CD14-positive monocyte (primary cell): ENCODE measurements around the gene CYP39A1. TPM values are rescaled to one million over a fixed set of nuclear protein-coding genes. Genes with fewer than 3 reads are reported as not detected.
A peak's percentile ranks its signal among the peaks of the same experiment; 100 is the strongest.

ENCODE experiments used
- DNase-seq, 3 donors: peaks; one replicate each; pipeline ENCODE4 v3.0.0-alpha.2; 2011 to 2022
- H2AFZ ChIP-seq: 2 replicates; pipeline ENCODE4 v1.6.0; 2012; ENCODE audit warnings: mild to moderate bottlenecking, low read depth, low read length, inconsistent platforms; ENCODE audit not compliant: insufficient read depth, poor library complexity, severe bottlenecking
- H3K27ac ChIP-seq, 2 donors: 1 replicate in 1 of 2; 2 replicates in 1 of 2; pipeline ENCODE4 v1.5.1; 2012 to 2013; ENCODE audit warnings: low read length in 2 of 2, control low read depth in 1 of 2, inconsistent platforms in 1 of 2, low read depth in 1 of 2, mild to moderate bottlenecking in 1 of 2
- H3K27me3 ChIP-seq, 2 donors: one replicate each; pipeline versions ENCODE4 v1.6.0 to v1.6.1; 2011 to 2013; ENCODE audit warnings: low read length in 2 of 2; ENCODE audit not compliant: control insufficient read depth in 2 of 2, insufficient read depth in 2 of 2
- H3K36me3 ChIP-seq, 2 donors: replicated peaks in 1 of 2; 1 replicate in 1 of 2; 2 replicates in 1 of 2; pipeline versions ENCODE4 v1.5.1 to v1.6.1; 2012 to 2013; ENCODE audit warnings: low read length in 2 of 2, control low read depth in 1 of 2, inconsistent platforms in 1 of 2, mild to moderate bottlenecking in 1 of 2; ENCODE audit not compliant: insufficient read depth in 2 of 2, control insufficient read depth in 1 of 2
- H3K4me1 ChIP-seq, 2 donors: 1 replicate in 1 of 2; 2 replicates in 1 of 2; pipeline versions ENCODE4 v1.5.1 to v1.6.1; 2012 to 2013; ENCODE audit warnings: low read length in 2 of 2, control low read depth in 1 of 2, inconsistent platforms in 1 of 2, mild to moderate bottlenecking in 1 of 2, moderate library complexity in 1 of 2; ENCODE audit not compliant: insufficient read depth in 2 of 2, control insufficient read depth in 1 of 2
- H3K4me2 ChIP-seq: replicated peaks from 2 replicates; pipeline ENCODE3; 2012; ENCODE audit warnings: low read length, moderate library complexity, mild to moderate bottlenecking; ENCODE audit not compliant: poor library complexity, severe bottlenecking; ENCODE audit errors: extremely low read depth
- H3K4me3 ChIP-seq, 3 experiments: fragments of 200-600 bp in 1 of 3; sonication (generic) in 1 of 3; replicated peaks in 1 of 3; 1 replicate in 2 of 3; 2 replicates in 1 of 3; pipeline ENCODE4 v1.5.1; 2011 to 2013; ENCODE audit warnings: low read length in 3 of 3, mild to moderate bottlenecking in 3 of 3, control low read depth in 2 of 3, low read depth in 2 of 3, inconsistent platforms in 1 of 3, moderate library complexity in 1 of 3
- H3K79me2 ChIP-seq: 2 replicates; pipeline ENCODE4 v1.6.0; 2012; ENCODE audit warnings: mild to moderate bottlenecking, control low read depth, inconsistent platforms, low read length, moderate library complexity; ENCODE audit not compliant: insufficient read depth
- H3K9ac ChIP-seq: 2 replicates; pipeline ENCODE4 v1.6.0; 2017; ENCODE audit warnings: low read length, mild to moderate bottlenecking; ENCODE audit not compliant: insufficient read depth, poor library complexity, severe bottlenecking
- H3K9me3 ChIP-seq, 2 donors: replicated peaks in 1 of 2; 1 replicate in 1 of 2; 2 replicates in 1 of 2; pipeline versions ENCODE4 v1.5.1 to v1.6.1; 2012 to 2013; ENCODE audit warnings: low read length in 2 of 2, control low read depth in 1 of 2; ENCODE audit not compliant: control insufficient read depth in 1 of 2, insufficient read depth in 1 of 2
- H4K20me1 ChIP-seq: 2 replicates; pipeline ENCODE4 v1.6.0; 2012; ENCODE audit warnings: mild to moderate bottlenecking, low read length, control low read depth, moderate library complexity; ENCODE audit not compliant: insufficient read depth
- H3K27ac Mint-ChIP-seq, 7 donors: one replicate each; pipeline ENCODE4 v1.8.0; 2020; ENCODE audit warnings: mild to moderate bottlenecking in 7 of 7, mixed read lengths in 7 of 7, moderate library complexity in 6 of 7, inconsistent platforms in 2 of 7
- H3K27me3 Mint-ChIP-seq, 3 donors: one replicate each; pipeline ENCODE4 v1.8.0; 2021 to 2022; ENCODE audit warnings: low read depth in 3 of 3, mild to moderate bottlenecking in 3 of 3, mixed read lengths in 3 of 3, moderate library complexity in 3 of 3, inconsistent platforms in 1 of 3
- H3K36me3 Mint-ChIP-seq, 2 donors: one replicate each; pipeline ENCODE4 v1.8.0; 2020; ENCODE audit warnings: mixed read lengths in 2 of 2, inconsistent platforms in 1 of 2, mild to moderate bottlenecking in 1 of 2
- H3K4me1 Mint-ChIP-seq: one replicate; pipeline ENCODE4 v1.8.0; 2020; ENCODE audit warnings: mild to moderate bottlenecking, mixed read lengths
- H3K4me3 Mint-ChIP-seq, 2 donors: one replicate each; pipeline ENCODE4 v1.8.0; 2020; ENCODE audit warnings: mild to moderate bottlenecking in 2 of 2, mixed read lengths in 2 of 2, moderate library complexity in 1 of 2
- H3K9me3 Mint-ChIP-seq, 7 donors: one replicate each; pipeline ENCODE4 v1.8.0; 2020 to 2022; ENCODE audit warnings: mixed read lengths in 7 of 7, mild to moderate bottlenecking in 6 of 7, moderate library complexity in 6 of 7, inconsistent platforms in 2 of 7
- WGBS: methylation state at CpG from one replicate; pipeline ENCODE4 v1.1.5; 2013; ENCODE audit warnings: missing lambda C conversion rate; ENCODE audit not compliant: insufficient coverage; 5-methylcytosine and 5-hydroxymethylcytosine counted together
- intact Hi-C, 2 donors: fragments of 100-400 bp; cut with micrococcal nuclease; formaldehyde crosslinking; loops; one replicate each; pipeline versions ENCODE4 v1.15.0 to v1.15.1; 2023
- polyA plus RNA-seq, 3 donors: library from polyadenylated mRNA; depleted of rRNA in 1 of 3; unstranded in 2 of 3; stranded (reverse) in 1 of 3; fragments of 300-500 nt in 2 of 3; fragments of >200 nt in 1 of 3; fragmentation: Illumina TruSeq in 2 of 3; gene quantifications; 1 replicate in 2 of 3; 2 replicates in 1 of 3; pipeline ENCODE4 v1.2.3, GENCODE V29; 2012 to 2021
- TF ChIP-seq, protein P1 (sequence below): fragments of 200-600 bp; IDR thresholded peaks from one replicate; pipeline ENCODE4 v1.8.0; 2022; ENCODE audit warnings: antibody characterized with exemption, mild to moderate bottlenecking

CYP39A1 gene
- polyA plus RNA-seq, 3 donors, result not detected

DNA sequence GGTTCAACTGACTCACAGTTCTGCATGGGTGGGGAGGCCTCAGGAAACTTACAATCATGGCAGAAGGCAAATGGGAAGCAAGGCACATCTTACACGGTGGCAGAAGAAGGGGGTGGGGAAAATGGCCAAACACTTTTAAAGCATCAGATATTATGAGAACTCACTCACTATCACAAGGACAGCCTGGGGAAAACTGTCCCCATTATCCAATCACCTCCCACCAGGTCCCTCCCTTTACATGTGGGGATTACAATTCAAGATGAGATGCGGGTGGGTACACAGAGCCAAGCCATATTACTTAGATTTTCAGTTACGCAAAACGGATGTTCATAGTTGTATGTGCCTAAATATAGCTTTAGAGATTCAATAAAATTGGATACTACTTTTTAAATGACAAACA lies 25.6 kb downstream of the CYP39A1 start:
- H3K36me3 Mint-ChIP-seq, result no peaks in the 10 kb centered on the region
- H3K4me1 Mint-ChIP-seq, result no peaks in the 10 kb centered on the region
- no peak overlapping the region for H2AFZ ChIP-seq
- intact Hi-C loops, result no loop called here
- WGBS, result no CpG with 5 or more reads among the region's 4 CpGs
- H3K4me3 ChIP-seq, result no peak overlapping the region
- DNase-seq, result no peak
- no peak overlapping the region for H3K4me2 ChIP-seq
- no peak overlapping the region for H3K4me3 Mint-ChIP-seq
- H3K9ac ChIP-seq, result no peak overlapping the region
- H3K27me3 Mint-ChIP-seq, result peaks cover 0 to 5% (median 0%) of the 10 kb centered on the region in 3 donors
- no peaks in the 10 kb centered on the region for H3K9me3 ChIP-seq
- H3K4me1 ChIP-seq, result no peaks in the 10 kb centered on the region
- no peaks in the 10 kb centered on the region for H3K27me3 ChIP-seq
- H3K79me2 ChIP-seq, result no peaks in the 10 kb centered on the region
- H4K20me1 ChIP-seq, result no peaks in the 10 kb centered on the region
- no peak overlapping the region for H3K27ac ChIP-seq
- H3K27ac Mint-ChIP-seq, result no peak overlapping the region
- TF ChIP-seq, protein P1, sequence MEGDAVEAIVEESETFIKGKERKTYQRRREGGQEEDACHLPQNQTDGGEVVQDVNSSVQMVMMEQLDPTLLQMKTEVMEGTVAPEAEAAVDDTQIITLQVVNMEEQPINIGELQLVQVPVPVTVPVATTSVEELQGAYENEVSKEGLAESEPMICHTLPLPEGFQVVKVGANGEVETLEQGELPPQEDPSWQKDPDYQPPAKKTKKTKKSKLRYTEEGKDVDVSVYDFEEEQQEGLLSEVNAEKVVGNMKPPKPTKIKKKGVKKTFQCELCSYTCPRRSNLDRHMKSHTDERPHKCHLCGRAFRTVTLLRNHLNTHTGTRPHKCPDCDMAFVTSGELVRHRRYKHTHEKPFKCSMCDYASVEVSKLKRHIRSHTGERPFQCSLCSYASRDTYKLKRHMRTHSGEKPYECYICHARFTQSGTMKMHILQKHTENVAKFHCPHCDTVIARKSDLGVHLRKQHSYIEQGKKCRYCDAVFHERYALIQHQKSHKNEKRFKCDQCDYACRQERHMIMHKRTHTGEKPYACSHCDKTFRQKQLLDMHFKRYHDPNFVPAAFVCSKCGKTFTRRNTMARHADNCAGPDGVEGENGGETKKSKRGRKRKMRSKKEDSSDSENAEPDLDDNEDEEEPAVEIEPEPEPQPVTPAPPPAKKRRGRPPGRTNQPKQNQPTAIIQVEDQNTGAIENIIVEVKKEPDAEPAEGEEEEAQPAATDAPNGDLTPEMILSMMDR, result no peak
- no peaks in the 10 kb centered on the region for H3K36me3 ChIP-seq
- no peaks in the 10 kb centered on the region for H3K9me3 Mint-ChIP-seq

GRCh38 chr6:46626228-46626909 lies 26.2 kb downstream of the CYP39A1 start:
- no CpG with 5 or more reads among the region's 3 CpGs for WGBS
- Histone ChIP-seq H3K4me1 (no peaks in the 10 kb centered on the region), H3K36me3 (no peaks in the 10 kb centered on the region), H2AFZ (no peak overlapping the region), H3K79me2 (no peaks in the 10 kb centered on the region), H4K20me1 (no peaks in the 10 kb centered on the region), H3K9me3 (no peaks in the 10 kb centered on the region), H3K9ac (no peak overlapping the region), H3K27ac (no peak overlapping the region), H3K4me2 (no peak overlapping the region), H3K27me3 (no peaks in the 10 kb centered on the region), H3K4me3 (no peak overlapping the region)
- no peak for DNase-seq
- H3K4me3 Mint-ChIP-seq, result no peak overlapping the region
- no peaks in the 10 kb centered on the region for H3K4me1 Mint-ChIP-seq
- TF ChIP-seq, protein P1, result peak; percentile 53
- peaks cover 0 to 5% (median 0%) of the 10 kb centered on the region in 3 donors for H3K27me3 Mint-ChIP-seq
- no peak overlapping the region for H3K27ac Mint-ChIP-seq
- no peaks in the 10 kb centered on the region for H3K9me3 Mint-ChIP-seq
- H3K36me3 Mint-ChIP-seq, result no peaks in the 10 kb centered on the region
- intact Hi-C loops, result no loop called here
